Measurements from ENCODE around the gene EAF2. TPM values are rescaled to one million over a fixed set of nuclear protein-coding genes. Genes with fewer than 3 reads are reported as not detected.

The EAF2 gene
- total RNA-seq, 3 donors from 2014 or later: 5.6 to 8.9 (median 6.7) TPM

DNA sequence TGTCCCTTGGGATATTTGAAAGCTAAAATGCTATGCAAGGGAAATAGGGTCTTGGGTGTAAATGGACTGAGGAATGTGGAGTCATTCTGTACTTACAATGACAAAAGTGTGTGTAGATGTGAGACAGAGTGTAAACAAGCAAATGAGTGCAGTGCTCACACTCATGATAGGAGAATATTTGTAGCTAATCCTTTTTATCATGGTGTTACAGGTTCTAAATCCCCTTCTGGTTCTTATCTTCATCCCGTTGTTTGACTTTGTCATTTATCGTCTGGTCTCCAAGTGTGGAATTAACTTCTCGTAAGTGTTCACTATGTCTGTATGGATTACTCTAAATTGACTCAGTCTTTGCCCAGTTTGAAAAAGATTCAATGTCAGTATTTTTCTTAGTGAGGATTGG, 89.7 kb downstream of the EAF2 start:
- no peaks in the 10 kb centered on the region for H3K4me1 ChIP-seq (ENCODE audit: low read depth)
- H3K4me3 ChIP-seq: no peak overlapping the region
- DNase-seq (no peak), ATAC-seq (no peak)
- intact Hi-C loops (cut with DNase I, micrococcal nuclease): no loop called here
- H3K9me3 ChIP-seq: no peaks in the 10 kb centered on the region
- TF ChIP-seq, protein P1, sequence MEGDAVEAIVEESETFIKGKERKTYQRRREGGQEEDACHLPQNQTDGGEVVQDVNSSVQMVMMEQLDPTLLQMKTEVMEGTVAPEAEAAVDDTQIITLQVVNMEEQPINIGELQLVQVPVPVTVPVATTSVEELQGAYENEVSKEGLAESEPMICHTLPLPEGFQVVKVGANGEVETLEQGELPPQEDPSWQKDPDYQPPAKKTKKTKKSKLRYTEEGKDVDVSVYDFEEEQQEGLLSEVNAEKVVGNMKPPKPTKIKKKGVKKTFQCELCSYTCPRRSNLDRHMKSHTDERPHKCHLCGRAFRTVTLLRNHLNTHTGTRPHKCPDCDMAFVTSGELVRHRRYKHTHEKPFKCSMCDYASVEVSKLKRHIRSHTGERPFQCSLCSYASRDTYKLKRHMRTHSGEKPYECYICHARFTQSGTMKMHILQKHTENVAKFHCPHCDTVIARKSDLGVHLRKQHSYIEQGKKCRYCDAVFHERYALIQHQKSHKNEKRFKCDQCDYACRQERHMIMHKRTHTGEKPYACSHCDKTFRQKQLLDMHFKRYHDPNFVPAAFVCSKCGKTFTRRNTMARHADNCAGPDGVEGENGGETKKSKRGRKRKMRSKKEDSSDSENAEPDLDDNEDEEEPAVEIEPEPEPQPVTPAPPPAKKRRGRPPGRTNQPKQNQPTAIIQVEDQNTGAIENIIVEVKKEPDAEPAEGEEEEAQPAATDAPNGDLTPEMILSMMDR (IDR thresholded peaks at IDR 0.05): no peak
- H3K36me3 ChIP-seq (ENCODE audit: low read depth): no peaks in the 10 kb centered on the region

DNA sequence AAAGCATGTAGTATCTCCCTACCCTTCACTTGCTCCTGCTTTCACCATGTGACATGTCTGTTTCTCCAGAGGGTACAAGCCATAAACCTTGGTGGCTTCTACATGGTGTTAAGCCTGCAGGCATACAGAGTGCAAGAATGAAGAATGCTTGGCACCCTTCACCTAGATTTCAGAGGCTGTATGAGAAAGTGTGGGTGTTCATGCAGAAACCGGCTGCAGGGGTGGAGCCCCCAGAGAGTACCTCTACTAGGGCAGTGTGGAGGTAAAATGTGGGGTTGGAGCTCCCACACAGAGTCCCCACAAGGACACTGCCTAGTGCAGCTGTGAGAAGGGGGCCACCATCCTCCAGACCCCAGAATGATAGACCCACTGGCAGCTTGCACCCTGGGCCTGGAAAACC, 91.4 kb downstream of the EAF2 start:
- no peak for ATAC-seq
- no peaks in the 10 kb centered on the region for H3K9me3 ChIP-seq
- no peaks in the 10 kb centered on the region for H3K36me3 ChIP-seq (ENCODE audit: low read depth)
- intact Hi-C loops (cut with DNase I, micrococcal nuclease): no loop called here
- TF ChIP-seq, protein P1 (IDR thresholded peaks at IDR 0.05): no peak
- H3K4me1 ChIP-seq (ENCODE audit: low read depth): no peaks in the 10 kb centered on the region
- no peak overlapping the region for H3K4me3 ChIP-seq
- no peak for DNase-seq

Other genes with a start within 250 kb of the EAF2 start
- gene FBXO40, start 241.8 kb upstream of the EAF2 start, total RNA-seq: under 1 TPM in 1 of 3 donors, not detected in 2; 0.10 TPM
- 10 to 100 TPM in 2 of 3 donors, 1 to 10 TPM in 1; 8.8 to 32.1 (median 23.5) TPM for gene HCLS1, start 174.3 kb upstream of the EAF2 start, total RNA-seq
- gene GOLGB1, start 85.5 kb upstream of the EAF2 start, total RNA-seq: 10 to 100 TPM; 65.1 to 86.9 (median 71.6) TPM
- gene IQCB1, start 149 bp upstream of the EAF2 start, total RNA-seq: 10 to 100 TPM; 14.5 to 25.1 (median 22.2) TPM
- gene SLC15A2, start 59.2 kb downstream of the EAF2 start, total RNA-seq: 1 to 10 TPM; 4.3 to 8.6 (median 4.5) TPM
- gene ILDR1, start 187.0 kb downstream of the EAF2 start, total RNA-seq: 10 to 100 TPM; 10.9 to 36.8 (median 17.2) TPM
- gene CD86, start 220.2 kb downstream of the EAF2 start, total RNA-seq: 1 to 10 TPM; 3.7 to 5.8 (median 5.1) TPM